ENCODE measurements around the gene GPS1.
"Not testable (repeated sequence)": the region's sequence is repeated elsewhere in the genome, so short reads cannot be mapped to it uniquely, and the experiment has no call there.

GPS1 gene

DNA sequence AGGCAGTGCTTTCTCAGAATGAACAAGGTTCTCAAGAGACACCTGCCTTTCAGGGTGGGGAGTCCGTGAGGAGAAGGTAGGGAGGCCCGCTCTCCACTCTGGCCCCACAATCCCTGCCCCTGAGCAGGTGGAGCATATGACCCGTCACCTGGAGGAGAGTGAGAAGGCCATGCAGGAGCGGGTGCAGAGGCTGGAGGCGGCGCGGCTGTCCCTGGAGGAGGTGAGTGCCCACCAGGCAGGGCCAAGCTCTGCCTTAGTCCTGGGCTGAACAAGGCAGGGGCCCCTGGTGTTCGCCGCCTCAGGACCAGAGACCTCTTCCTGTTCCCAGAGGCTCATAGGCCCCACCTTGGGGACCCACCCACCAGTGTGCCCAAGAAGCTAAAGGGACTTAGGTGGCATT, 22.7 kb upstream of the GPS1 start:
- no peak for DNase-seq (ENCODE audit: low spot score)

DNA sequence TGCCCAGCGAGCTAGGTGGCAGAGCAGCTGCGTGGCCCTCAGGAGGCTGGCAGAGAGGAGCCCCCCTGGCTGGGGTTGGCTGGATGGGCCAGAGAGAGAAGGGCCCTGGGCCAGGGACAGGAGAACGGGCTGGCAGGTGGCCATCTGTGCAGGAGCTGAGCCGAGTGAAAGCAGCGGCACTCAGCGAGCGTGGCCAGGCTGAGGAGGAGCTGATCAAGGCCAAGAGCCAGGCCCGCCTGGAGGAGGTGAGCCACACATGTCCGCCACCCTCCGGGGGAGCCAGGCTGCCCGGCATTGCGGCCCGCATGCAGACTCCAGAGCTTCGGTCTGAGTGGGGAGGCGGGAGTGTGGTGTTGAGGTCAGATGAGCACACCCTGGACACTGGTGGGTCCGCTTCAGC, 22.3 kb upstream of the GPS1 start:
- DNase-seq (ENCODE audit: low spot score): no peak

GRCh38 chr17:82029990-82030469, 21.7 kb upstream of the GPS1 start:
- DNase-seq (ENCODE audit: low spot score): no peak

- DNase-seq (ENCODE audit: low spot score): peak; percentile 70
Measured at GRCh38 chr17:82030470-82031302, 21.0 kb upstream of the GPS1 start.

GRCh38 chr17:82031303-82031884, 20.3 kb upstream of the GPS1 start, which contains the start of gene RAC3:
Gene RAC3, plus strand, starts transcription at chr17:82031678. Its CDS starts 84 bp downstream, at chr17:82031762.
- no peak for DNase-seq (ENCODE audit: low spot score)

GRCh38 chr17:82031885-82032627, 19.6 kb upstream of the GPS1 start:
- DNase-seq (ENCODE audit: low spot score): no peak

GRCh38 chr17:82033359-82034085, 18.2 kb upstream of the GPS1 start:
- no peak for DNase-seq (ENCODE audit: low spot score)

DNA sequence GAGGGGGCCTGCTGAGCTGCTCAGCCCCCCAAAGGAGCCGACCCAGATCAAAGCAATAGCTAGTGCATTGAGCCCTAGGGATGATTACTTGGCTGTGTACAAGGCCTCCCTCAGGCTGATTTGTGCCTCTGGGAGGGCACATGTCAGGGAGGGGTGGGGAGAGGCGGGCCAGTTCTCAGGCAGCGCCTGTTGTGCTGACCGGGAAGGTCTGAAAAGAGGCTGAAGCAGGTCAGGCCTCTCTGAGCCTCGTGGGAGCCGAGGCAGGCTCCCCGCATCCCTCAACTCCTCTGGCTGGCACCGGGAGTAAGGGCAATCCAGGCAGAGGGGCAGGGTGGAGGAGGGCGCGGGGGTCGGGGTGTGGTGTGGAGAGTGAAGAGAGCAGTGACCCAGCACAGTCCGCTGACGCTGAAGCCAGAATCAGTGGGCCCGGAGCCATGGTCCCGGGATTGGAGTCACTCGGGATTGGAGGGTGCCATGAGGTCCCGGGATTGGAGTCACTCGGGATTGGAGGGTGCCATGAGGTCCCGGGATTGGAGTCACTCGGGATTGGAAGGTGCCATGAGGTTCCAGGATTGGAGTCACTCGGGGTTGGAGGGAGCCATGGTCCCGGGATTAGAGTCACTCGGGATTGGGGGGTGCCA, 17.2 kb upstream of the GPS1 start:
- DNase-seq (ENCODE audit: low spot score): no peak

DNA sequence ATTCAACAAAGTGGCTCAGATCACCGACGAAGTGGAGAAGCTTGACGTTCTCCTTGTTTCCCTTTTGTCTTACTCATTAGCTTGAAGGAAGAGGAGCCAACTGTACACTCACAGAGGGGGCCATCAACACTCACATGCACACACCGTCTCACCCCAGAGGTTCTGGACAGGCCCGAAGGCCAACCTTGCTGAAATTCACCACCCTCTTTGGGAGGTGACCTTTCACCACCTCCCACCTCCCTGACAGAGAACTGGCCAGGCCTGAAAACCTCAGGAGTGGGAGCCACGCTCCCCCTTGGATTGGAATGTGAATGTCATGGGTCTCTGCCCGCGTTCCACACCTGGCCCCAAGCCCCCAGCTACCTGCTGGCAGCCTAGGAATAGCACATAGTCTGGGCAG, 16.2 kb upstream of the GPS1 start:
- DNase-seq (ENCODE audit: low spot score): no peak

DNA sequence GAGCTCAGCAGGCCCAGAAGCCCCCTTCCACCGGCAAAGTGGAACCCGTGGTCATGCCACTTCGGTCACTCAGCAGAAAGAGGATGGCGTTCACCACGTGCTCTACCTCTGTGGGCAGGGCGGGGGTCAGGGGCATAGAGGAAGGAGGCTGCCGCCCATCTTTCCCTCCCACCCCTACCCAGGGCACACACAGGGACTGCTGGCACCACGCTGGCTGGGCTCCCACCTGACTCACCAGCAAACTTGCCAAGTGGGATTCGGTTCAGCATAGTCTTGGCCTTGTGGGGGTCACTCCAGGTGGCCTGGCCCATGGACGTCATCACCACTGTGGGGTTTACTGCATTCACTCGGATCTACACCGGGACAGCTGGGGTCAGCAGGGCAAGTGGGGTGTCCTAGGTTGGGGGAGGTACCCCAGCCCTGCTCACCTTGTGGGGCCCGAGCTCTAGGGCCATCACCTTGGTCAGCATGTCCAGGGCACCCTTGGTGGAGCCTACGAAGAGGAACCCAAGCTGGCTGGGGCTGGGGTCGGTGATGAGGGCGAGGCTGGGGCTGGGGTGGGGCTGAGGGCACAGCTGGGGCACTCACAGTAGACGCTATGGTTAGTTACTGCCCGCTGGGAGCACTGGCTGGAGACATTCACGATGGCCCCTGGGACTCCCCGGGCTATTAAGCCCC, 15.6 kb upstream of the GPS1 start:
- no peak for DNase-seq (ENCODE audit: low spot score)

- no peak for DNase-seq (ENCODE audit: low spot score)
Measured at GRCh38 chr17:82036634-82037091, 15.0 kb upstream of the GPS1 start.

DNA sequence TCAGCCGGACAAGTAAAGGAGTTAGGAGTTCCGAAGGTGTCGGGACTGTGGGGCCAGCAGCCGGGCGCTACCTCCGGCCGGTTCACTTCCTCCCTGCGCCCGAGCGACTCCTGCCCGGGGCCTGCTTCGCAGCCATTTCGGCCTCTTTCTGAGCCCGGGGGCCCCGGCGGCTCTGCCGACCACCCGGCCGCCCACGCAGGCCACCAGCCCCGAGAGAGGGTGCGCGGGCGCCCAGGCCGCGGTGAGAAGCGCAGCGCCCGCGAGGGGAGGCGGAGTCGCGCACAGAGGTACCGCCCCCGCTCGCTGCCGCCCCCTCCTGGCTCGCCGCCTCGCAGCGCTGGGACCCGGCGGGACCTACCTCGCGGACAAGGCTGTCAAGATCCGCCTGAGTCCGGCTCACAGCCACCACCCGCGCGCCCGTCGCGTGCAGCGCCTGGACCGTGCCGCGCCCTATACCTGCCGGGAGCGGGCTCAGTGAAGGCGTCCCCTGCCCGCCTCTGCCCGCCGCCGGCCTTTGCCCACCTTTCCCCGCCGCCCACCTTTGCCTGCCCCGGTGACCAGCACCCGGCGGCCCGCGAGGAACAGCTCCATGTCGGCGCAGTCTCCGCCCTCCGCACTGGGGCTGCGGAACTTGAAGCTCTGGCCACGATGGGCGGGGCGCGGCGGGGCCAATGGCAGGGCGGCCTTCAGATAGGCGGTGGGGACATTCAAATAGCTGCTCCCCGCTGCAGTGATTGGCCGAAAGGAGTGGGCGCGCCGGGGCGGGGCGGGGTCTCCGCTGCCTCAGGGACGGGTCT, 14.4 kb upstream of the GPS1 start, which contains the start of gene DCXR:
Gene DCXR, minus strand, starts transcription at position 606 of the 797 bp plus-strand sequence. Its CDS starts 15 bp downstream, at position 591.
- peak; percentile 94 for DNase-seq (ENCODE audit: low spot score)

- no peak for DNase-seq (ENCODE audit: low spot score)
Measured at GRCh38 chr17:82037889-82038195, 13.9 kb upstream of the GPS1 start.

- not testable (repeated sequence) for DNase-seq (ENCODE audit: low spot score)
Measured at GRCh38 chr17:82038796-82039409, 12.8 kb upstream of the GPS1 start.

GRCh38 chr17:82039695-82040299, 11.9 kb upstream of the GPS1 start:
- DNase-seq (ENCODE audit: low spot score): no peak

DNA sequence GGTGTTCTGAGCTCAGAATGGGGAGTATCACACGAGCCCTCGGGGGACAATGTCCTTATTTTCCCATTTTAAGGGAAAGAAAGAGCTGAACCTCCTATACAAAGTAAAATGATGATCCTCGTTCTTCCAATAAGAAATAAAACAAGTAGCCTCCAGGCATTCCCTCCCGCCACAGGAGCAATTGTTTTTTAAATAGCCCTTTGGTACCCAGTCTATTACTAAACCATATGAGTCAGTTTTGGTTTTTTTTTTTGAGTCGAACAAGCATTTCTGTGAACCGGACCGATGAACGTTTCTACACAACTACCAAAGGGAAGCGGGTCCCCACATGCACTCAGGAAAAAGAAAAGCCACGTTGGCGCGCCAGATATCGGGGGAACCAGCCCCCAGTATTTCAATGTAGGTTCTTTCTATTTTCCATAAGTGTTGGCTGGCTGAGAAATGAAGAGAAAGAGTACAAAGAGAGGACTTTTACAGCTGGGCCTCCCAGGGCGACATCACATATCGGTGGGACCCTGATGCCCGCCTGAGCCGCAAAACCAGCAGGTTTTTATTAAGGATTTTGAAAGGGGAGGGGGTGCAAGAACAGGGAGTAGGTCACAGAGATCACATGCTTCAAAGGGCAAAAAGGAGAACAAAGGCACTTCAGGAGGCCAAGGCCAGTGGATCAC, 10.4 kb upstream of the GPS1 start:
- no peak for DNase-seq (ENCODE audit: low spot score)

- DNase-seq (ENCODE audit: low spot score): no peak
Measured at GRCh38 chr17:82042649-82043048, 9.0 kb upstream of the GPS1 start.

DNA sequence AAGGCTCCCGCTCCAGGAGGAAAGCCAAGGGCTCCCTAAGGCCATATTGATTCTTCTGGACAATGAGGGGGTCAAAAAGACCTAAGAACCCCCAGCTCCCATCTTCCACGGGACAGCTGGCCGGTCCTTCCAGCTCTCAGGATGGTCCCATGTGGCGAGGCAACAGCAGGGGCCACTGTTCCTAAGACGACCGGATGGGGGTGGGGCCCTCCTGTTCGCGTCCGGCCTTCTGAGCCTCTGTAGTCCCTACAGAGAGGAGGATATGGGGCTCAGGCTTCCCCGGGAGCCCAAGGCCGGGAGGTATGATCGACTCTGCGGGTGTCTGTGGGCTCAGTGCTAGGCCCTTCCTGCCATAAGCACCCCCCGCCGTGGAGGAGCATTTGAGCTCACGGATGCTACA, 8.2 kb upstream of the GPS1 start:
- no peak for DNase-seq (ENCODE audit: low spot score)

Data from hematopoietic multipotent progenitor cell treated with erythropoietin and hydrocortisone succinate and interleukin-3 and kit ligand, for 15 days (in vitro differentiated cells).